Vagina (tissue), 2 donors: ENCODE data around the gene TAOK2.

Experiments used
- CTCF ChIP-seq, 3 experiments: fragments of 450-650 bp in 2 of 3; fragments of 200-600 bp in 1 of 3; sonication (generic) in 1 of 3; IDR thresholded peaks; one replicate each; pipeline ENCODE4 v1.5.1; 2017 to 2019; ENCODE audit warnings: antibody characterized with exemption in 3 of 3, mild to moderate bottlenecking in 2 of 3, moderate library complexity in 2 of 3
- POLR2A ChIP-seq, 2 donors: fragments of 450-650 bp; IDR thresholded peaks; one replicate each; pipeline ENCODE4 v1.6.1; 2017; ENCODE audit warnings: antibody characterized with exemption in 2 of 2, mild to moderate bottlenecking in 2 of 2, moderate library complexity in 2 of 2

GRCh38 chr16:30024451-30024850 is 50.8 kb downstream of the TAOK2 start:
- TF ChIP-seq CTCF (IDR thresholded peaks at IDR 0.05), result no peak
- TF ChIP-seq POLR2A (IDR thresholded peaks at IDR 0.05), result no peak
